Gastrocnemius medialis (tissue), 4 donors: ENCODE results near the gene ARMC2. TPM values are rescaled to one million over a fixed set of nuclear protein-coding genes. Genes with fewer than 3 reads are reported as not detected.

Experiments used
- ATAC-seq, 2 donors: fragments of 150-250 bp; one replicate each; pipeline ENCODE4 v1.9.1; 2016
- DNase-seq, 2 donors: peaks; one replicate each; pipeline ENCODE4 v3.0.0-alpha.2; 2019
- H3K27ac ChIP-seq, 4 donors: fragments of 200-600 bp; sonication (generic); 1 replicate in 1 of 4; 2 replicates in 3 of 4; pipeline ENCODE4 v1.5.1; 2016 to 2018; ENCODE audit warnings: mild to moderate bottlenecking in 2 of 4, moderate library complexity in 1 of 4
- H3K27me3 ChIP-seq, 3 donors: fragments of 200-600 bp; sonication (generic) in 2 of 3; 1 replicate in 1 of 3; 2 replicates in 2 of 3; pipeline versions ENCODE4 v1.5.1 to v1.6.0; 2016 to 2019; ENCODE audit warnings: mild to moderate bottlenecking in 1 of 3, moderate library complexity in 1 of 3
- H3K36me3 ChIP-seq, 2 donors: fragments of 200-600 bp; sonication (generic) in 1 of 2; one replicate each; pipeline ENCODE4 v1.5.1; 2017 to 2018
- H3K4me1 ChIP-seq, 2 donors: fragments of 200-600 bp; sonication (generic) in 1 of 2; one replicate each; pipeline ENCODE4 v1.5.1; 2016 to 2017; ENCODE audit warnings: mild to moderate bottlenecking in 2 of 2
- H3K4me3 ChIP-seq, 4 donors: fragments of 200-600 bp; sonication (generic) in 3 of 4; 1 replicate in 1 of 4; 2 replicates in 3 of 4; pipeline ENCODE4 v1.5.1; 2016 to 2019; ENCODE audit warnings: mild to moderate bottlenecking in 2 of 4
- H3K9me3 ChIP-seq, 3 donors: fragments of 200-600 bp; sonication (generic) in 2 of 3; 1 replicate in 1 of 3; 2 replicates in 2 of 3; pipeline ENCODE4 v1.5.1; 2016 to 2019
- POLR2A ChIP-seq, 2 donors: fragments of 450-650 bp; IDR thresholded peaks; one replicate each; pipeline ENCODE4 v1.6.1; 2017; ENCODE audit warnings: antibody characterized with exemption in 2 of 2, mild to moderate bottlenecking in 2 of 2, moderate library complexity in 2 of 2
- in situ Hi-C, 4 donors: fragments of 200-750 bp; cut with MboI; loops; one replicate each; pipeline versions ENCODE4 v1.15.0 to v1.8.0; 2017; ENCODE audit warnings: low sequenced_read_pairs in 4 of 4
- intact Hi-C: fragments of 100-400 bp; cut with DNase I; formaldehyde crosslinking; loops from one replicate; pipeline ENCODE4 v1.15.1; 2023; ENCODE audit warnings: low total_unique reads
- total RNA-seq, 4 donors: library from RNA; depleted of rRNA; stranded (reverse); fragments of >200 nt; gene quantifications; one replicate each; pipeline versions ENCODE4 v1.1.0 to v1.2.3, GENCODE V29; 2016
- TF ChIP-seq, protein P1 (sequence below), 5 experiments: fragments of 450-650 bp in 3 of 5; fragments of 200-600 bp in 2 of 5; sonication (generic) in 2 of 5; IDR thresholded peaks in 4 of 5; conservative IDR thresholded peaks in 1 of 5; 1 replicate in 4 of 5; 2 replicates in 1 of 5; pipeline ENCODE4 v1.5.1; 2016 to 2019; ENCODE audit warnings: antibody characterized with exemption in 5 of 5, mild to moderate bottlenecking in 3 of 5, moderate library complexity in 3 of 5

ARMC2 gene, protein sequence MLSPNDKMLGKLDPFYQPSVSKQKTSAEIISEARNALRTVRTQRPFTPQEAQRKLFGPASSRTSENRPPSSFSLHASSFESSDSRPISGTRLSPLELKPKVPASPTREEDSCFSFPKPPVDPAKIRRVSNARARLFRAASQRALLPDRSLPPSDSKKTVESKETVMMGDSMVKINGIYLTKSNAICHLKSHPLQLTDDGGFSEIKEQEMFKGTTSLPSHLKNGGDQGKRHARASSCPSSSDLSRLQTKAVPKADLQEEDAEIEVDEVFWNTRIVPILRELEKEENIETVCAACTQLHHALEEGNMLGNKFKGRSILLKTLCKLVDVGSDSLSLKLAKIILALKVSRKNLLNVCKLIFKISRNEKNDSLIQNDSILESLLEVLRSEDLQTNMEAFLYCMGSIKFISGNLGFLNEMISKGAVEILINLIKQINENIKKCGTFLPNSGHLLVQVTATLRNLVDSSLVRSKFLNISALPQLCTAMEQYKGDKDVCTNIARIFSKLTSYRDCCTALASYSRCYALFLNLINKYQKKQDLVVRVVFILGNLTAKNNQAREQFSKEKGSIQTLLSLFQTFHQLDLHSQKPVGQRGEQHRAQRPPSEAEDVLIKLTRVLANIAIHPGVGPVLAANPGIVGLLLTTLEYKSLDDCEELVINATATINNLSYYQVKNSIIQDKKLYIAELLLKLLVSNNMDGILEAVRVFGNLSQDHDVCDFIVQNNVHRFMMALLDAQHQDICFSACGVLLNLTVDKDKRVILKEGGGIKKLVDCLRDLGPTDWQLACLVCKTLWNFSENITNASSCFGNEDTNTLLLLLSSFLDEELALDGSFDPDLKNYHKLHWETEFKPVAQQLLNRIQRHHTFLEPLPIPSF
- total RNA-seq: 1 to 10 TPM in 1 of 4 donors, under 1 TPM in 3; 0.20 to 1.8 (median 0.56) TPM

DNA sequence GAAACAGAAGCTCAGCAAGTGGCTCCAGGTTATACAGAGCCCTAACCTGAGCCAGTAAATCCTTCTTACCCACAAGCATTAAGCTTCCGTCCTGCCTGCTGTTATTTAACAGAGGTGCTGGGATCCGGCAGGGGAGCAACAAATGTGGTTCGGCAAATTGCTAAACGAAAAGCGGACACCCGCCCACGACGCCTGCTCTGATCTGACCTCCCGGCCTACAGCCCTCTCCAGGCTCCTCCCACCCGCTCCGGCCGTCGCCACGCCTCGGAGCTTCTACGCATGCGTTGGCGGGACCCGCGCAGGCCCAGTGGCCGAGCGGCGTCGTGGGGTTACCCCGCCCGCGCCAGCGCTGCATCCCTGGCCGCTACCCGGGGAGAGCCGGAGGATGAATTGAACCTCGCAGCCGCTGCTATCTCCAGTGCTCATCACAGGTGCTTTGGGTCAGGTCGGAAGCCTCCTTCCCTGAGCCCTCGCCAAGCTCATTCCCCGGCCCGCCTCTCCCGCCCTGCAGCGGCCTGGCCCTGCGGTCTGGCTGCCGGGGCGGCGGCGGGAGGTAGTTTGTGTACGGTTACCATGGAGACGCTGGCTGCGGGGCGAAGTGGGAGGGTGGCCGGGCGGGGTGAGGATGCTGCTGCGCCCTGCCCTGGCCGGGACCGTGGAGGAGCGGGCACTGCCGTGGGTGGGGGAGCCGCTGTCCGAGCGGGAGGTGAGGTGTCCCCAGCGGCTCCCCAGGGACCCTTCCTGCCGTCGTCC, at the start of gene ARMC2:
Gene ARMC2 (plus strand): TSS at position 307 of the 753 bp plus-strand sequence. CDS start 5,846 bp downstream, outside the sequence.
- Histone ChIP-seq H3K27ac (peak within 1 kb of the TSS; percentile 75 to 83 (median 81)), H3K27me3 (no peaks in the 10 kb centered on the region), H3K4me1 (peaks cover 17 to 30% of the 10 kb centered on the region in 2 donors), H3K9me3 (no peaks in the 10 kb centered on the region), H3K4me3 (peak within 1 kb of the TSS; percentile 69 to 89 (median 84)), H3K36me3 (no peaks in the 10 kb centered on the region)
- TF ChIP-seq, protein P1, sequence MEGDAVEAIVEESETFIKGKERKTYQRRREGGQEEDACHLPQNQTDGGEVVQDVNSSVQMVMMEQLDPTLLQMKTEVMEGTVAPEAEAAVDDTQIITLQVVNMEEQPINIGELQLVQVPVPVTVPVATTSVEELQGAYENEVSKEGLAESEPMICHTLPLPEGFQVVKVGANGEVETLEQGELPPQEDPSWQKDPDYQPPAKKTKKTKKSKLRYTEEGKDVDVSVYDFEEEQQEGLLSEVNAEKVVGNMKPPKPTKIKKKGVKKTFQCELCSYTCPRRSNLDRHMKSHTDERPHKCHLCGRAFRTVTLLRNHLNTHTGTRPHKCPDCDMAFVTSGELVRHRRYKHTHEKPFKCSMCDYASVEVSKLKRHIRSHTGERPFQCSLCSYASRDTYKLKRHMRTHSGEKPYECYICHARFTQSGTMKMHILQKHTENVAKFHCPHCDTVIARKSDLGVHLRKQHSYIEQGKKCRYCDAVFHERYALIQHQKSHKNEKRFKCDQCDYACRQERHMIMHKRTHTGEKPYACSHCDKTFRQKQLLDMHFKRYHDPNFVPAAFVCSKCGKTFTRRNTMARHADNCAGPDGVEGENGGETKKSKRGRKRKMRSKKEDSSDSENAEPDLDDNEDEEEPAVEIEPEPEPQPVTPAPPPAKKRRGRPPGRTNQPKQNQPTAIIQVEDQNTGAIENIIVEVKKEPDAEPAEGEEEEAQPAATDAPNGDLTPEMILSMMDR (IDR thresholded peaks at IDR 0.05 in 4 of 5, conservative IDR thresholded peaks at IDR 0.05 in 1 of 5): no peak
- peak; percentile 39 to 62 for TF ChIP-seq POLR2A (IDR thresholded peaks at IDR 0.05)
- peak; percentile 80 to 89 for DNase-seq
- in situ Hi-C loops (loop anchor here in 2 of 4 donors (5.0 to 10.0 kb wide), 2 partner anchors 44 to 47 kb away; no protein-coding TSS in a partner anchor), intact Hi-C loops (loop anchor here (5.0 kb wide), 1 partner anchor 224 kb away; no protein-coding TSS in a partner anchor)
- peak; percentile 93 to 95 for ATAC-seq

DNA sequence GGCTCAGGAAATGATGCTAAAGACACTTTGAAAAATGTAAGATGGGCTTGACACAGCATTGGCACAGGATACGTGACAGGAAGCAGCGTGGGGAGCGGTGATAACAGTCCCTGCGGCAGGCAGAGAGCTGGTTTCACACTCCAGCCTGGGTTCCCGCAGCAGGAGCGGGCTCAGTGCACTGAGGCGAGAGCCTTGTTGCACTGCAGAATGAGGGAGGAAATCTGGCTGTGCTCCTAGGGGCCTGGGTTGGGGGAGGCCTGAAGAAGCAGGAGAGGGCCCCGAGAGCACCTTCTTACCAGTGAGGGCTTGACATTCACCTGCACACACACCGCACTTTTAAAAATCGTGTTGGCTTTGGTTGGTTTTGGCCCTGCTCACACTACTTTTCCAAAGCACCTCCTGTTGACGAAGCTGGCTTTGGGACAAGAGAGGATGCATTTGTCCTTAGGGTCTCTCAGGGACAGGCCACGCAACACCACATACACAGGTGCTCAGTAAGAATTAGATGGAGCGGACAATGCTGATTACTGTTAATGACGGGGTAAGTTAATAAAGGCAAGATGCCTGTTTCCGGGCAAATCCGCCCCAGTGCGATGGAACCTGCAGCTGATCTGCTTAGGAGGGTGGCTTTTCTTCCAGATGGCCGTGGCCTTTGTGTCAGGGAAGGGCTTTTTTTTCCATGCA, 49.4 kb upstream of the ARMC2 start:
- ATAC-seq: no peak
- no peak overlapping the region for H3K27ac ChIP-seq

DNA sequence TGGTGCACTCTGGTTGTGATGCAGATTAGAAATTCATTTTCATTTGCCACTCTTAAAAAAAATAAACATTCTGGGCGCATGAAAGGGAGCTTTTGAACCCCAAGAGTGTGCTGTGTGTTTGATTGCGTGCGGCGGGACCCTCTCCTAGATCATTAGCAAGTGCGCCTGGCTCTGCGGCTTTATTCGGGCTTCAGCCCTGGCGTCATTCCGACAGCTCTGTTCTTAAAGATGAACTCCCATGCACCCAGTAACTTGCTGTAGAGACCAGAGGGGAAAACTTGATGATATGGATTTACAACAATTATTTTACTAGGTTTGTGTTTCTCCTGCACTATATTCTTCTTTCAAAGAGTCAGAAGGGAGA, 48.9 kb upstream of the ARMC2 start:
- no peak for TF ChIP-seq POLR2A (IDR thresholded peaks at IDR 0.05)
- TF ChIP-seq, protein P1 (IDR thresholded peaks at IDR 0.05 in 4 of 5, conservative IDR thresholded peaks at IDR 0.05 in 1 of 5): no peak
- in situ Hi-C loops: no loop called here

More for the DNA sequence above, 49.4 kb upstream of the ARMC2 start:
- intact Hi-C loops: no loop called here
- TF ChIP-seq POLR2A (IDR thresholded peaks at IDR 0.05): no peak
- TF ChIP-seq, protein P1 (IDR thresholded peaks at IDR 0.05 in 4 of 5, conservative IDR thresholded peaks at IDR 0.05 in 1 of 5): no peak
- in situ Hi-C loops: no loop called here
- Histone ChIP-seq H3K27me3 (no peaks in the 10 kb centered on the region), H3K4me3 (no peak overlapping the region), H3K4me1 (peaks cover 21 to 24% of the 10 kb centered on the region in 2 donors), H3K9me3 (no peaks in the 10 kb centered on the region), H3K36me3 (no peaks in the 10 kb centered on the region)
- no peak for DNase-seq

DNA sequence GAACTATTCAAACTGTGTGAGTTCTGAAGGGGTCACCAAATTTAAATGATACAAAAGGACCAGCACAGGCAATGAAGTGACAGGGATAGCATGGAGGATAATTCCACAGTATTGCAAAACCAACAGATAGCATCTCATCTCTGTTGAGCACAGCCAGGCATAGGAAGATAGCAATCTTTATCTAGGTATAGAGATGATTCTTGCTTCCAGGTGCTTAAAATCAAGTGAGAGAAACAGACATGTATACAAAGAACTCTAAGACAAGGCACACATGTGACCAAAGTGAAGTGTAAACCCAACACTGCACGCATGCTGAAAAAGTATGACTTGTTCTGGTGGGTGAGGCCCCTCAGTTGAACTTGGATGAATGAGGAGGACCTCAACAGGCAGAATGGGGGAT, 48.4 kb upstream of the ARMC2 start:
- in situ Hi-C loops: no loop called here

More for the DNA sequence above, 48.9 kb upstream of the ARMC2 start:
- ATAC-seq (no peak), DNase-seq (no peak)
- Histone ChIP-seq H3K9me3 (no peaks in the 10 kb centered on the region), H3K36me3 (no peaks in the 10 kb centered on the region), H3K27me3 (no peaks in the 10 kb centered on the region), H3K27ac (no peak overlapping the region), H3K4me1 (peaks cover 21 to 24% of the 10 kb centered on the region in 2 donors), H3K4me3 (no peak overlapping the region)
- intact Hi-C loops: no loop called here

More for the DNA sequence above, 48.4 kb upstream of the ARMC2 start:
- Histone ChIP-seq H3K4me1 (peaks cover 21 to 24% of the 10 kb centered on the region in 2 donors), H3K4me3 (no peak overlapping the region), H3K36me3 (no peaks in the 10 kb centered on the region), H3K9me3 (no peaks in the 10 kb centered on the region), H3K27me3 (no peaks in the 10 kb centered on the region), H3K27ac (peak overlapping the region in 1 of 4 donors; percentile 33)
- TF ChIP-seq, protein P1 (IDR thresholded peaks at IDR 0.05 in 4 of 5, conservative IDR thresholded peaks at IDR 0.05 in 1 of 5): no peak
- no peak for TF ChIP-seq POLR2A (IDR thresholded peaks at IDR 0.05)
- no peak for ATAC-seq
- no peak for DNase-seq
- intact Hi-C loops: no loop called here
